Measurements from ENCODE around the gene CADM4. TPM values are rescaled to one million over a fixed set of nuclear protein-coding genes. Genes with fewer than 3 reads are reported as not detected.

The CADM4 gene
- polyA plus RNA-seq, 1 of the 3 experiments (the other 2 are of a cell fraction) = 28.9 TPM

GRCh38 chr19:43675906-43676305 lies 36.3 kb upstream of the CADM4 start:
- Histone ChIP-seq H3K4me3 (ENCODE audit: low read depth in 2 of 2, low read length in 1 of 2) (no peak overlapping the region), H3K9me3 (no peaks in the 10 kb centered on the region), H3K79me2 (ENCODE audit: insufficient read depth) (no peaks in the 10 kb centered on the region), H3K27me3 (ENCODE audit: insufficient read depth) (no peaks in the 10 kb centered on the region), H3K36me3 (replicated peaks in 1 of 2; ENCODE audit: control insufficient read depth in 1 of 2, insufficient read depth in 2 of 2, low read length in 1 of 2) (no peaks in the 10 kb centered on the region), H3K27ac (ENCODE audit: low read depth in 2 of 2, low read length in 1 of 2) (no peak overlapping the region), H2AFZ (ENCODE audit: low read depth) (no peak overlapping the region), H3K9ac (no peak overlapping the region), H3F3A (replicated peaks; ENCODE audit: insufficient read depth) (peaks cover 13% of the 10 kb centered on the region), H4K20me1 (ENCODE audit: insufficient read depth) (no peaks in the 10 kb centered on the region), H3K9me2 (no peaks in the 10 kb centered on the region), H3K4me2 (peak overlapping the region; percentile 52), H3K4me1 (ENCODE audit: control insufficient read depth in 1 of 2, insufficient read depth in 2 of 2, low read depth in 1 of 2, low read length in 1 of 2) (peaks cover 0 to 5% of the 10 kb centered on the region in 2 experiments; a peak in 1 of 4 replicates)
- POLR2A ChIA-PET = no interaction called here
- 90% methylated on average over 10 of the region's 11 CpGs for WGBS (ENCODE audit: low lambda C conversion rate)
- no peak for TF ChIP-seq FOXJ3 (CRISPR knock-in tag; IDR thresholded peaks at IDR 0.05)
- DNase-seq = no peak
- CTCF ChIA-PET = no interaction called here

GRCh38 chr19:43675269-43675879 lies 35.7 kb upstream of the CADM4 start:
- Histone ChIP-seq H3K9me2 (no peaks in the 10 kb centered on the region), H4K20me1 (ENCODE audit: insufficient read depth) (no peaks in the 10 kb centered on the region), H3K4me1 (ENCODE audit: control insufficient read depth in 1 of 2, insufficient read depth in 2 of 2, low read depth in 1 of 2, low read length in 1 of 2) (peaks cover 0 to 7% of the 10 kb centered on the region in 2 experiments; a peak in 1 of 4 replicates), H3K79me2 (ENCODE audit: insufficient read depth) (no peaks in the 10 kb centered on the region), H3K36me3 (replicated peaks in 1 of 2; ENCODE audit: control insufficient read depth in 1 of 2, insufficient read depth in 2 of 2, low read length in 1 of 2) (no peaks in the 10 kb centered on the region), H3K9ac (peak overlapping the region; percentile 17; the same call in 1 of the 2 replicates), H3K4me2 (peak overlapping the region; percentile 52), H3K27ac (ENCODE audit: low read depth in 2 of 2, low read length in 1 of 2) (no peak overlapping the region), H3K9me3 (no peaks in the 10 kb centered on the region), H2AFZ (ENCODE audit: low read depth) (peak overlapping the region; percentile 48; the same call in 1 of the 2 replicates), H3F3A (replicated peaks; ENCODE audit: insufficient read depth) (peaks cover 17% of the 10 kb centered on the region), H3K27me3 (ENCODE audit: insufficient read depth) (no peaks in the 10 kb centered on the region), H3K4me3 (ENCODE audit: low read depth in 2 of 2, low read length in 1 of 2) (no peak overlapping the region)
- POLR2A ChIA-PET = no interaction called here
- WGBS (ENCODE audit: low lambda C conversion rate) = 16% methylated on average over 8 of the region's 8 CpGs
- DNase-seq = no peak
- CTCF ChIA-PET = no interaction called here
- no peak for TF ChIP-seq JUND (IDR thresholded peaks at IDR 0.05)
- TF ChIP-seq RAD21 (IDR thresholded peaks at IDR 0.05; ENCODE audit: low read length) = no peak
- TF ChIP-seq RCOR1 (IDR thresholded peaks at IDR 0.05; ENCODE audit: low read length) = no peak
- no peak for TF ChIP-seq MXI1 (IDR thresholded peaks at IDR 0.05; ENCODE audit: low read depth, low read length)
- peak; percentile 32; the same call in 1 of the 2 replicates for TF ChIP-seq FOSL2 (IDR thresholded peaks at IDR 0.05; ENCODE audit: borderline replicate concordance, low read depth)
- TF ChIP-seq RXRA (IDR thresholded peaks at IDR 0.05; ENCODE audit: borderline replicate concordance, low read depth) = no peak
- TF ChIP-seq USF1 (IDR thresholded peaks at IDR 0.05; ENCODE audit: borderline replicate concordance, low read depth) = no peak
- no peak for TF ChIP-seq YY1 (IDR thresholded peaks at IDR 0.05; ENCODE audit: low read depth)
- no peak for TF ChIP-seq EZH2phosphoT487 (IDR thresholded peaks at IDR 0.05; ENCODE audit: borderline replicate concordance, low read depth)
- TF ChIP-seq POLR2AphosphoS5 (IDR thresholded peaks at IDR 0.05; ENCODE audit: low read depth, low read length) = no peak
- TF ChIP-seq RFX5 (IDR thresholded peaks at IDR 0.05; ENCODE audit: low read length) = no peak
- no peak for TF ChIP-seq FOXM1 (IDR thresholded peaks at IDR 0.05; ENCODE audit: low read depth)
- TF ChIP-seq NFIC (IDR thresholded peaks at IDR 0.05; ENCODE audit: borderline replicate concordance) = peak; percentile 29; the same call in 1 of the 2 replicates
- no peak for TF ChIP-seq REST (IDR thresholded peaks at IDR 0.05; ENCODE audit: low read depth, low read length)
- TF ChIP-seq EP300 (IDR thresholded peaks at IDR 0.05; ENCODE audit: borderline replicate concordance in 1 of 2, low read depth in 1 of 2, low read length in 1 of 2) = no peak
- TF ChIP-seq TCF12 (IDR thresholded peaks at IDR 0.05) = no peak
- TF ChIP-seq ELF1 (IDR thresholded peaks at IDR 0.05) = no peak
